Activated CD4-positive, CD25-positive, alpha-beta regulatory T cell treated with anti-CD3 and anti-CD28 coated beads, Interleukin-2, amount 50 U/mL, for 16 hours (primary cell): Measurements from ENCODE around the gene ATXN2L.
"Not testable (repeated sequence)": the region's sequence is repeated elsewhere in the genome, so short reads cannot be mapped to it uniquely, and the experiment has no call there.

ENCODE experiments used
- DNase-seq: peaks from one replicate; pipeline ENCODE4 v3.0.0-alpha.2; 2020; ENCODE audit warnings: low read depth, low spot score

ATXN2L gene

GRCh38 chr16:28822520-28823290 is at the start of gene ATXN2L:
Gene ATXN2L (plus strand): TSS chr16:28822999. CDS start chr16:28823260, 261 bp downstream.
- DNase-seq: peak; percentile 86

GRCh38 chr16:28781697-28782096 is 41.1 kb upstream of the ATXN2L start:
- DNase-seq: not testable (repeated sequence)

GRCh38 chr16:28782357-28782756 is 40.4 kb upstream of the ATXN2L start:
- DNase-seq: not testable (repeated sequence)

- DNase-seq: peak; percentile 33
These were observed 20.4 kb upstream of the ATXN2L start for GRCh38 chr16:28802235-28803019.

GRCh38 chr16:28807445-28808120 is 15.2 kb upstream of the ATXN2L start:
- not testable (repeated sequence) for DNase-seq

GRCh38 chr16:28820016-28820415 is 2.8 kb upstream of the ATXN2L start:
- DNase-seq: no peak

GRCh38 chr16:28820546-28820945 is 2.3 kb upstream of the ATXN2L start:
- DNase-seq: not testable (repeated sequence)

- no peak for DNase-seq
These were observed 802 bp upstream of the ATXN2L start for GRCh38 chr16:28821874-28822519.

- no peak for DNase-seq
These were observed 583 bp downstream of the ATXN2L start for GRCh38 chr16:28823291-28823872.

GRCh38 chr16:28823873-28824716 is 1.3 kb downstream of the ATXN2L start:
- peak; percentile 88 for DNase-seq

- DNase-seq: no peak
These were observed 1.8 kb downstream of the ATXN2L start for GRCh38 chr16:28824717-28824973.

- no peak for DNase-seq
These were observed 3.3 kb downstream of the ATXN2L start for GRCh38 chr16:28826141-28826540.

GRCh38 chr16:28829747-28830146 is 6.9 kb downstream of the ATXN2L start:
- DNase-seq: no peak

GRCh38 chr16:28830531-28830930 is 7.7 kb downstream of the ATXN2L start:
- DNase-seq: no peak

GRCh38 chr16:28834349-28834748 is 11.6 kb downstream of the ATXN2L start:
- DNase-seq: no peak

- DNase-seq: no peak
These were observed 12.4 kb downstream of the ATXN2L start for GRCh38 chr16:28834873-28835863.

GRCh38 chr16:28835864-28836760 is 13.3 kb downstream of the ATXN2L start:
- no peak for DNase-seq

- no peak for DNase-seq
These were observed 13.9 kb downstream of the ATXN2L start for GRCh38 chr16:28836761-28837064.
